HG02763 (cell line): ENCODE results near the gene FILIP1L.
"Not testable (repeated sequence)": the region's sequence is repeated elsewhere in the genome, so short reads cannot be mapped to it uniquely, and the experiment has no call there.

Source experiments
- ATAC-seq: cut with Tn5 transposase; IDR thresholded peaks from one replicate; pipeline ENCODE4 v1.9.1; 2021; ENCODE audit warnings: mild to moderate bottlenecking, moderate library complexity; ENCODE audit not compliant: unreplicated experiment

FILIP1L gene

DNA sequence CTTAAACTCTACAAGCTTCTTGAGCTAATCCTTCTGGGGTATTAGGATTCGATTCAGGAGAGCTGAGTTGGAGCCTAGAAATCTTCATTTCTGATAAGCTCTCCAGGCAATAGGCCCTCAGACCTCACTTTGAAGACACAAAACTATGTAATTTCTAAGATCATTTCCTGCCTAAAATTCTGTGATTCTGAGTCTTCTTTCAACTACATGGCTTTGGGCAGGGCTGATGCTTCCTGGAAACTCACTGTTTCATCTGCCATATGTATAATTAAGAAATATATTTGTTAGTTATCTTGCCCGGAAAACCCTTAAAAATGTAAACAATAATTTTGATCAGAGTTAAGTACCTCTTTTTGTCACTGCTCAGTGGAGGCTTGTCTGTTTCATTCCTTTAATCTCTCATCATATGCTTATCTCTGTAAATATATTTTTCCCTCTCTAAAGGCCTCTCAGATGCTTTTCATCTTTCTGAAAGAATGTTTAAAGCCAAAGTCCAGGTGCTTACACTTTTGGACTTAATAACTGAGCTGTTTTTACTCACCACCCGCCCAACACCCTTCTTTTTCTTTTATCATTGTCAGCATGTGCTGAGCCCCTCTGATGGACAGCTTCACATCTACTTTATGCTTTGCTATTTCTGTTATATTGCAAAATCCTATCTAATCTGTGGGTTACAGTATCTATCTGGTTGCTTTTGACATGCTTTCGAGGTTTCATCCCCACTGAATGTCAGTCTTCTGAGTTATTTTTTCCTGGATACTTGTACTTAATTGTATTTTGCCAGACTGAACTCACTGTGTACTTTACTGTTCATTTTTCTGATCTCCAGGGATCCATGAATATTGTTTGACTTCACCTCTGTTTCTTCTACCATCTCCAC, 38.2 kb downstream of the FILIP1L start:
- ATAC-seq: no peak

DNA sequence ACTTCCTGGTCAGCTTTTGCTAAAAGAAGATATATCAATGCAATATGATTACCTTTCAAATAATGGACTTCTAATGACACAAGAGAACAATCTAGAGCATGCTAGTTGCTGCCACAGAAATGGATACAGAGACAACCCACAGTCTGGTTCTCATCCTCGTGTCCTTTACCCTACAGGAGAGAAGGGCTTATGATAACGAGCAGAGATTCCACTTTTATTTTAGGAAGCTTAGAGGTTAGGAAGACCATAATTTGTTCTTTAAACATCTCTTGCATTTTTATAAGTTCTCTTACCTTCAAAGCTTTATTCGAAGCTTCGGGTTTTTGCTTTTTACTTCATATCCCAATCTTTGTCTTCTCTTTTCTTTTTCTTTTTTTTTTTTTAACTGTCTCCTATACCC, 39.1 kb downstream of the FILIP1L start:
- no peak for ATAC-seq

- ATAC-seq: no peak
Observed at GRCh38 chr3:100073714-100074307, 40.5 kb downstream of the FILIP1L start.

GRCh38 chr3:100073049-100073713, 41.1 kb downstream of the FILIP1L start:
- no peak for ATAC-seq

DNA sequence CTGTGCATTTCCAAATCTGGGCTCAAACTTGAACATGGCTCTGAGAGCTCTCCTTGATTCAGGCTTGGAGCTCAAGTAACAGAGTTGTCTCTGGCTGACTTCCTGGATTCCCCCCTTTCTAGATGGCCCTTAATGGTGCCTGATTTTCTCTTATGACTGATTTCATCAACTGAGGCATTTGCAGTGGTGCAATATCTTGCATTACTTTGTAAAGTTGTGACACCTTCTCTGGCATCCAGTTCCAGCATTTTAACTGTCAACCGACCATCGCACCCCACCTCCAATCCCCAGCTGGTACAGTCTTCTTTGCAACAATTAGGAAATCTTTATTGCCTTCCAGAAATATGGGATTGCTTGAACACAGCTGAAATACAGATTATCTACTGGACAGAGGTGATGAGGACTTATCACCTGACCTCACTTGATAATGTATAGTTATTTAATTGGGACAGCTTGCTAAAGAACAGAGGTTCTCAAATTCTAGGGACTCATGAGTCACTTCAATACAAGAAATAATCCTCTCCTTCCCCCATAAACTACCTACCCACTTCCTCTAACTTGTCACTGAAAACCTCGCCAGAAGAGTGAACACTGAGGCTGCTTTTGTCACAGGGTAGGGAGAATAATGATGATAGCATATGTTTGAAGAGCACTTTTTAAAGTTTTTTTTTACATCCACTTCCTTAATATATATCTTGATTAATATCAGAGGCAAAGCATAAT, 41.8 kb downstream of the FILIP1L start:
- ATAC-seq: no peak

DNA sequence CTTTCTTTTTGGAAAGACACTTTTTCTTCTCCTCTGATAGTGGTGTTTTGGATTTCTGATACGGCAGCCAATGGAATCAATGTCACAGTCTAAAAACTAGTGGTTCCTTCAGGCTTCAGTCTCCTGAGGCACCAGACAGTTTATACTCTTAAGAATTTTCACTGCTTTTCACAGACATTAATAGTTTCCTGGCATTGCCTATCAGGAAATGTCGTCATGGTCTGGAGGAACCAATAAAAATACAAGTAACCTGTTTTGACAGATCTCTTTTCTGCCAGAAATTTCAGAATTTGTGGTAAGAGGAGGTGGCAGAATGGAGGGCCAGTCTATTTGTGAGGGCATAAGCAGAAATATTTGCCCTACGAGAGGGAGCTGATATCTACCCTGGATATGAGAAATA, 44.8 kb downstream of the FILIP1L start:
- no peak for ATAC-seq

DNA sequence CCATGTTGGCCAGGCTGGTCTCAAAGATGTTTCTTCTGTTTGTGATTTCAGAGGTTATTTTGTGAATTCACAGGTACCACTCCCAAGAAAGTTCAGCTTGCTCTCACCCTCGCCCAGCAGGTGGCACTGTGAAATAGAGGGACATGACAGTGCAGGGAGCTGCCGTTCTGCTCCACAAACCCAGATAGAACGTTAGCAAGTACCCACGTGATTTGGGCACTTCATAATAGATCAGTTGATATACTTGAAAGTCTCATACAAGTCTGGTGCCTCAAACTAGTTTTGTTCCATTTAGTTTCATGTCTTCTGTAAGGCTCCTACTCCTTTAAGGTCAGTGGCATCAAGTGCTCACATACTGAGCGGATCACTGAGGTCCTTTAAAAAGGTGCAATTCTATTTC, 45.5 kb downstream of the FILIP1L start:
- ATAC-seq: peak; percentile 63

DNA sequence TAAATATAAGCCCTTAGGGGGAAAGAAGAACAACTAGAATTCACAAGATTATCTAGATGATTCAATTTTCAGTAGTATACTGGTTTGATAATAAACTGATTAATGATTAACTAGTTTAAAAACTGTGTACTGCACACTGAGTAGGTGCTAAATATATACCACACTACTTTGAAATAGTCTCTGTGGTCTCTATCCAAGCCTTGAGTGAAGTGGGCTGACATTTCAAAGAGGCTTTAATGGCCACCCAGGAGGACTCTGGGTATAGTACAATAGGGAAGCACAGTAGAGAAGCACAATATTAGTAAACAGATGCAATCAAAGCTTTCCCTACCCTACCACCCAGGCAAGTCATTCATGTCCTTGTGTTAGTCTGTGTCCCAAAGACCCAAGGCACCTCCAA, 46.7 kb downstream of the FILIP1L start:
- no peak for ATAC-seq

DNA sequence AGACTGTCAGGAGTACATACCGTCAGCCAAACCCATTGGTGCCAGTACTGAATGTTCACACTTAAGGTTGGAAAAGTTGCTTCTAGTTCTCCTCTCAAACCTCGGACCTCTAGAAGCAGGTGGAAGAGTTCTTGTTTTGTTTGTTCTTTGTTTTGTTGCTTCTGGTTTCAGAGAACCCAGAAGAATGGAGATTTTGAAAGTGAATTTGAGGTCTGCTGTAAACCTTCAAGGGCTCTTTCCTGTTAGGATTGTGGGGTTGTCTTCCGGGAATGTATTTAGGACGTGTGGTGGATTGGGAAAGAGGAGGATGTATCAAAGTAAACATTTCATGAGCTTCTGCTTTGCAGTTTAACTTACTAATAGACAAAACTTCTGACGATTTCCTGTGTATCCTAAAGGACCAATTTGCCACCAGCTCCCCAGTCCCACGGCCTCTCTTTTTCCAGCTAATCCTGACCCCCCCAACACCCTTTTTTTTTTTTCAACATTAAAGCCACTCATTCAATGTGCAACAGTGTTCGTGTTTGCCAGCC, 50.3 kb downstream of the FILIP1L start:
- ATAC-seq: no peak

- ATAC-seq: no peak
Observed at GRCh38 chr3:100062665-100063064, 51.6 kb downstream of the FILIP1L start.

- no peak for ATAC-seq
Observed at GRCh38 chr3:100060685-100061484, 53.4 kb downstream of the FILIP1L start.

- no peak for ATAC-seq
Observed at GRCh38 chr3:100059472-100059871, 54.8 kb downstream of the FILIP1L start.

DNA sequence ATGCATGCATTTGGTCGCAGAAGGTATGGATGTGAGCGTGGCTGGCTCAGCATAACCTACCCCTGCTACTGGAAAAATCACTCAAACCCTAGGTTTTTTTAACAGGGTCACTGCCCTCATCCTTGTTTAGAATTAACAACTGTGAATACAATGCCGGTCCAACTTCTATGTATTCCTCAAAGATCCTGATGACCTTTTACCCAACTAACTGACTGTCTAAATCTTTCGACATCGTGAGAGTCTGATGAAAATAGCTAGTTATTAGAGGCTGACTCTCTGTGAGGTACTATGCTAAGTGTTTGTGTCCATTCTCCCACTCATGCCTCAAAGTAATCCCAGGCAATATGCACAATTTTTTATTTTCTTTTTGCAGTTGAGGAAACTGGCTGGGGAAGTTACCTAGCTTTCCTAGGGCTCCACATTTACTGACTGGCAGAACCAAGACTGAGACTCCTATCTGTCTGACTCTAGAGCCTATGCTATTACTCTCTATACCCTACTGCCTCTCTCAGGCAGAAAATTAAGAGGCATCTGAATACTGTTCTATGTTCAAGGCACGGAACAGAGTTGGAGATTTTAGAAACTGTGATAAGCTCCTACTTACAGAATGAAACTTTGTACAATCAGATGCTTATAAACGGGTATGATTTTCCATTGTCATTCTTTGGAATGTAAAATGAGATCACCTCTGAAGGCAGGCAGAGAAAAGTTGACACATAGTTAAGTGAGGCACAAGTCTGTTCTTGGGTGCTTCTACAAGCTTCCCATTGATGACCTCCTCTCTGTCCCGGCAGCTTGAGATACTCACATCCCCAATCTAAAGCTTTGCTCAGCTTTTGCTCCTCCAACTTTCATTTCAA, 56.4 kb downstream of the FILIP1L start:
- ATAC-seq: no peak

DNA sequence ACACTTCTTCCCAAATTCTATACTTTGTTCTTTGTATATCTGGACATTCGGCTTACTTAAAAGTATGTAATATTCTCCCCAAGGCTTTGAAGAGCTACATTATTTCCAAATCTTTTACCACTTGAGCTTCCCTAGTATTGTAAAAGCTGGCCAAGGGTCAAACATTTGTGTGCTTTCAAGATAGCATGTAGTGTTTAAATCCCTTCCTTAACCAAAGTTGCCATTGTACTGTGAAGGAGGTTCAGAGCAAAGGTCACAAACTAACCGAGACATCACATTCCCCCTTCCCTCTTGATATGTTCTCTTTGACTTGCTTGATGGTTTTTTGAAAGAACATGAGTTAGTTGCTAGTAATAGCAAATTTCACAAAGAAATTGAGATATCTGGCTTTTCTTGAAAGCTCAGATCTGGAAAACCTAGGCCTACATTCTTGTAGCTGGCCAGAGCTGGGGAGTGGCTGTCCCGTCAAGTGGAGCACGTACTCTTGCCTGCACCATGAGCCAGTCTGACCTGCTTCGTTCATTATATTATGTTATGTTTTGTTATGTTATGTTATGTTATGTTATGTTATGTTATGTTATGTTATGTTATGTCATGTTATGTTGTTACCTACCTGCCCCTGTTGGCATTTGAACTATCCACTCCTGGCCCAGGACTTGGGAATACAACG, 60.2 kb downstream of the FILIP1L start:
- ATAC-seq: no peak

DNA sequence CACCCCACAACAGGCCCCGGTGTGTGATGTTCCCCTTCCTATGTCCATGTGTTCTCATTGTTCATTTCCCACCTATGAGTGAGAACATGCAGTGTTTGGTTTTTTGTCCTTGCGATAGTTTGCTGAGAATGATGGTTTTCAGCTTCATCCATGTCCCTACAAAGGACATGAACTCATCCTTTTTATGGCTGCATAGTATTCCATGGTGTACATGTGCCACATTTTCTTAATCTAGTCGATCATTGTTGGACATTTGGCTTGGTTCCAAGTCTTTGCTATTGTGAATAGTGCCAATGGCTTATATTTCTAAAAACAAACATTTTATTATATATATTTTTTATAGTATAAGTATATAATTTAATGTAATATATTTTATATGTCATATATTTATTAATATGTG, 62.8 kb downstream of the FILIP1L start:
- not testable (repeated sequence) for ATAC-seq

DNA sequence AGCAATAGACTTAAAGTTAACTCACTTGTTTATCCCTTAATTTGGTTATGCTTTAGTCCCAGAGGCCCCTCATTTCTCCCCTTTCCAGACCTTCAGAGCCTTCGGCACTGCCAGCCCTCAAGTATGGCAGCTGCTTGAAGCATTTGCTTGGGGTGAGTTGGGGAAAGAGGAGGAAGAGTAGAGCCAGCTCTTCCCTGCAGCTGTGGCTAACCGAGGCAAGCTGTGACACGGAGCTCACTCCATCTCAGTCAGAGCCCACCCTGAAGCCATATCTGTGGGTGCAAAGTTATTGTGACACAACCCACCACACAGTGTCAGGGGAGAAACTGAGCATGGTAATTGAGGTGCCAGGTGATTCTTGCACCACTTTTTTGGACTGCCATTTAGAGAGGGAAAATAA, 66.1 kb downstream of the FILIP1L start:
- ATAC-seq: no peak

GRCh38 chr3:100047455-100048141, 66.7 kb downstream of the FILIP1L start:
- peak; percentile 77 for ATAC-seq

- no peak for ATAC-seq
Observed at GRCh38 chr3:100046986-100047385, 67.3 kb downstream of the FILIP1L start.
